ENCODE results near the gene SORCS2. TPM values are rescaled to one million over a fixed set of nuclear protein-coding genes. Genes with fewer than 3 reads are reported as not detected.

Gene SORCS2
- total RNA-seq, 1 donor from 2014 or later = under 0.01 TPM

GRCh38 chr4:7390336-7390735 lies 198.0 kb downstream of the SORCS2 start:
- DNase-seq (ENCODE audit: low read depth in 2 of 2) = no peak

GRCh38 chr4:7390906-7391636 lies 198.7 kb downstream of the SORCS2 start:
- DNase-seq (ENCODE audit: low read depth in 2 of 2) = no peak

- no peak for DNase-seq (ENCODE audit: low read depth in 2 of 2)
These were observed 199.5 kb downstream of the SORCS2 start for GRCh38 chr4:7391637-7392437.

- DNase-seq (ENCODE audit: low read depth in 2 of 2) = no peak
These were observed 200.4 kb downstream of the SORCS2 start for GRCh38 chr4:7392438-7393421.

GRCh38 chr4:7393601-7394575 lies 201.6 kb downstream of the SORCS2 start:
- DNase-seq (ENCODE audit: low read depth in 2 of 2) = no peak

GRCh38 chr4:7394681-7395451 lies 202.5 kb downstream of the SORCS2 start:
- no peak for DNase-seq (ENCODE audit: low read depth in 2 of 2)

- no peak for DNase-seq (ENCODE audit: low read depth in 2 of 2)
These were observed 203.3 kb downstream of the SORCS2 start for GRCh38 chr4:7395645-7396044.

GRCh38 chr4:7396186-7396910 lies 204.0 kb downstream of the SORCS2 start:
- no peak for DNase-seq (ENCODE audit: low read depth in 2 of 2)

GRCh38 chr4:7397206-7398103 lies 205.1 kb downstream of the SORCS2 start:
- no peak for DNase-seq (ENCODE audit: low read depth in 2 of 2)

- DNase-seq (ENCODE audit: low read depth in 2 of 2) = no peak
These were observed 205.7 kb downstream of the SORCS2 start for GRCh38 chr4:7398104-7398423.

GRCh38 chr4:7398788-7399439 lies 206.6 kb downstream of the SORCS2 start:
- DNase-seq (ENCODE audit: low read depth in 2 of 2) = no peak

- no peak for DNase-seq (ENCODE audit: low read depth in 2 of 2)
These were observed 207.3 kb downstream of the SORCS2 start for GRCh38 chr4:7399440-7400234.

GRCh38 chr4:7400671-7401298 lies 208.4 kb downstream of the SORCS2 start:
- DNase-seq (ENCODE audit: low read depth in 2 of 2) = no peak

- no peak for DNase-seq (ENCODE audit: low read depth in 2 of 2)
These were observed 210.2 kb downstream of the SORCS2 start for GRCh38 chr4:7402526-7402925.

- no peak for DNase-seq (ENCODE audit: low read depth in 2 of 2)
These were observed 210.7 kb downstream of the SORCS2 start for GRCh38 chr4:7403001-7403400.

GRCh38 chr4:7408166-7408565 lies 215.8 kb downstream of the SORCS2 start:
- no peak for DNase-seq (ENCODE audit: low read depth in 2 of 2)
